AML-193 (cell line): ENCODE measurements around the gene JPH2.

Source experiments
- DNase-seq, 2 experiments: peaks; one replicate each; lab custom pipeline; 2025; lab: John Stamatoyannopoulos, UW

Gene JPH2

GRCh38 chr20:44187772-44188709, 1.1 kb upstream of the JPH2 start:
- no peak for DNase-seq

DNA sequence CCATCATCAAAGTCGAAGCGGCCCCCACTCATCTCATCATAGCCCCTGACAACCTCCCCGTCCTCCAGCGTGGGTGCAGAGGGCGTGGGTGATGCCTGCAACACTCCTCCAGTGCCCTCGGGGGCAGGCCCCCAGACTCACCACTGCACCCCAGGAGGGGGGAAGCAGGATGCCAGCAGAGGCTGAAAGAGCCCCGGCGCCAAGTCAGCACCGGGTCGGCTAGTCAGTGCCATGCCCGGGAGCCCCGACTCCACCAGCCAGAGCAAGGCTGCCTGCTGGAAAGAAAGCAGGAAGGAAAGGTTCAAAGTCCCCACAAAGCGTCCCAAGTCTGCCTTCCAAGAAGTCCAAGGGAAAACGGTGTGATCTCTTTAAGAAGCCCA, 324 bp downstream of the JPH2 start:
- DNase-seq, result no peak

- no peak for DNase-seq
Observed at GRCh38 chr20:44186201-44186600, 787 bp downstream of the JPH2 start.

GRCh38 chr20:44185574-44185973, 1.4 kb downstream of the JPH2 start:
- DNase-seq, result no peak

GRCh38 chr20:44183282-44183681, 3.7 kb downstream of the JPH2 start:
- DNase-seq, result no peak

GRCh38 chr20:44182863-44183262, 4.1 kb downstream of the JPH2 start:
- no peak for DNase-seq

DNA sequence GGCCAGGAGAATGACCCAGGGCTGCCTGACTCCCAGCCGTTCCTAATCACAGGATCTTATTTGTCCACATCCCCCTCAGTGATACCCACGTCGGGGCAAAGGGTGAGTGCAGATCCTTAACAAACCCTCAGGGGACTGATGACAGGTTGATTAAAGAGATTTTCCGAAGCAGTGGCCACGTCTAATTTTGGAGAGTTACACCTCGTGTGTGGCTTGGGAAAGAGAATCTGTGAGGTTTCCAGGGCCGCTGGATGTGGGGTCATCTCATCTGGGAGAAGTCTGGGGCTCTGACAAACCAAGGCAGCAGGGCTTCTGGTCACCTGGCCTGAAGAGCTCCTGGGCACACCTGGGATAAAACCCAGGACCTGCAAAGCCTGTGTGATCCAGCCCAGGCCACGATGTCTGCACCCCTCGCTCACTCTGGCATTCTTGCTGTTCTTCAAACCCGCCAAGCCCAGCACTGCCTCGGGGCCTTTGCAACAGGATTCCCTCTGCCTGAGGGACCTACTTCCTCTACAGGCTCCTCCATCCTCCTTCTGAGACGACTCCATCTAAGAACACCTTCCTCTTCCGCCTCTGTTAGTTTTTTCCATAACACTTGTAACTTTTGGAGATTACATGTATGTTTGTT, 4.7 kb downstream of the JPH2 start:
- DNase-seq, result no peak

GRCh38 chr20:44181611-44182010, 5.4 kb downstream of the JPH2 start:
- DNase-seq, result no peak

DNA sequence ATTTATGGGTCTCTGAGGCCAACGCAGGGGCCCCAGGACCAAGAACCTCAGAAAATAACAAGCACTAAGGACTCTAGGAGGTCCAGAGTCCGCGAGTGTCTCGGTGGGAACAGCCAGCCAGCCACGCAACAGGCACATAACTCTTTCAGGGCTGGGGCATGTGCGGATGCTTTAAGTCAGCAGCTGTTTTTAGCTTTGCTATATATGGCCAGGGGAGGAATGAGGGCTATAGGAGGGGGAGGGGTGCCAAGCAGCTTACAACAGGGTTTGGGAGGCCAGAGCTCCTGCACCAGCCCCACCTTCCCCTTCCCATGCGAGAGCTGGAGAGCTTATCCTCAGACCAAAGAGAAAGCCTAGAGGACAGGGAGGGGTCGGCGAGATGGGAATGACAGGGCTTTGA, 6.2 kb downstream of the JPH2 start:
- no peak for DNase-seq

GRCh38 chr20:44176833-44177534, 10.0 kb downstream of the JPH2 start:
- no peak for DNase-seq

DNA sequence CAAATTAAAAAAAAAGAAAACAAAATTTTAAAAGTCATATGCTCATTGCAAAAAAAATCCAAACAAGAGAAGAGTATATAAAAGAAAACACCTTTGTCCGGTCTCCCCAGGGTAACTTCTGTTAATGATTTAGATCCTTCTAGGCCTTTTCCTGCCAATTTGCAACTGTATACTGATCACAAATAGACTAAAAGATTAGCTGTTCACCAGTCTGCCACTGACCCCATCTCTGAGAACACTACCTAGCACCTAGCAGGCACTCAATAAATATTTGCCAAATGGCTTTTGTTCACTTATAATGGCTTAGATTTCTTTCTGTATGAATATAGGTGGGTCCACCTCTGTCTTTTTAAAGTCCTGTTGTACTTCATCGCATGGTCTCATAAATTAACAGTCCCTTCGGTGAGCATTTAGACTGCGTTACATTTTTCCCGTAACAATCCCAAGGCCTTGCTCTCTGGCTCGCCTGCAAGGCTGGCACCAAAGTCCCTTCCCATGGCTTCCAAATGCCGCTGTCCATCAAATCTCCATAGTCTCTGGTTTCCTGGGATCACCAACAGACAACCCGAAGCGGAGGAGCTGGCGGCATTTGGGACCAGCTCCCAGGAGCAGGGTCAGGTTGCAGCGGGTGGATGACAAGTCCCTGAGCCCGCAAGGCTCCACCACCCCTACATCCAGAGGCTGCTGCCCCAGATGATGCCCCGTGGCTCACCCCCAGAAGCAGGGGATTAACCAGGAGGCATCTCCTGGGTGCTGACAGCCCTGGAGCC, 11.8 kb downstream of the JPH2 start:
- DNase-seq, result no peak

DNA sequence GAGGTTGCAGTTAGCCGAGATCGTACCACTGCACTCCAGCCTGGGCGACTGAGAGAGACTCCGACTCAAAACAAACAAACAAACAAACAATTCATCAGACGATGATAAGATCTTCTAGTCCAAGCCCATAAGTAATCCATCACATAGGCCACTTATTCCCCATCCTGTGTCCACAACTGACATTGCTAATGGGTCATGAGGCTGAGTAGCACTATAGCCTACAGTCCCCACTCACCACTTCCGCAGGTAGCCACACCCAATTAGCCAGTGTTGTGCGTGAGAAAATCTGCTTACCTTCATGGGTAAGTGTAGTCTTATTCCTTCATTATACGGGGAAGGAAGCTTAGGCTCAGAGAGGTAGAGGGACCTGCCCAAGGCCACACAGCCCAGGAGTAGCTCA, 13.1 kb downstream of the JPH2 start:
- no peak for DNase-seq

DNA sequence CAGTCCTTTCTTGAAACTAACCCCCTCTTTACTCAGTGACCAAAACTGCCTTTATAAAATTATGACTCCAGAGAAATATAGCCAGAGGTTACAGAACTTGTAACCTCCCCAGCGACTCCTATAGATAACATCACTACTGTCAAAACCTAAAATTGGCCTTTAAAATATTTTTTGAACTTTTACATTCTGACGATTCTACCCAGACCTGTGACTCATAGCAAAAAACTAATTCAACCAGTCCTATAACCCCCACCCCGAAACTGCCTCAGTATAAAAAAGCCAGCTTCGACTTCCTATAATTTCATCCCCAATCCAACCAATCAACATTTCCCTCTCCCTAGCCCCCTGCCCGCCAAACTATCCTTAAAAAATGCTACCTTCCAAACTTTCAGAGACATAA, 13.9 kb downstream of the JPH2 start:
- DNase-seq, result no peak

- DNase-seq, result no peak
Observed at GRCh38 chr20:44172572-44172950, 14.4 kb downstream of the JPH2 start.

- DNase-seq, result no peak
Observed at GRCh38 chr20:44171775-44172571, 15.0 kb downstream of the JPH2 start.

DNA sequence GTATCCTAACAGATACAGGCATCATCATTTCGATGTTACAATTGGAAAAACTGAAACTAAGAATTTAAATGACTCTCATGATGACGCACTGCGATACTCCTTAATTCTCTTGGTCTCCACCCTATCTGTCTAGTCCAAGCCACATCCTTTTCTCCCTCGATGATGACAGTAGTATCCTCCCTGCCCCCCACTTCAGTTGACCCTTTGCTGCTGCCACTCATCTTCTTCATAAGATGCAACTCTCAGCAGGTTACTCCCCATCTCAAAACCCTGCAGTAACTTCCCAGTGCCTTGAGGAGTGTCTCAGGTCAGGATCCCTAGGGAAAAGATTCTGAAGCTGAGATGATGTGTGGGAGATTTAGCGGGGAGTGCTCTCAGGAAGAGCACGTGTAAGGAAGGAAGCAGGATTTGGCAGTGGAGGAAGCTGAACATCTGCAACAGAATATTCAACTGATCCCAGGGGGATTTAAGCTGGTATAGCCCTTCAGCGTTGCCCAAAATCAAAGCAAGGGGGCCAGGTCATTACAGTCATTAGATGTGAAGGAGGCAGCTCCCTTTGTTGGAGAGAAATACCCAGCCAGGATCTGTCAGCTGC, 16.1 kb downstream of the JPH2 start:
- DNase-seq, result no peak

GRCh38 chr20:44167736-44168135, 19.3 kb downstream of the JPH2 start:
- no peak for DNase-seq

- DNase-seq, result no peak
Observed at GRCh38 chr20:44166477-44166876, 20.5 kb downstream of the JPH2 start.

- DNase-seq, result no peak
Observed at GRCh38 chr20:44166008-44166407, 21.0 kb downstream of the JPH2 start.

DNA sequence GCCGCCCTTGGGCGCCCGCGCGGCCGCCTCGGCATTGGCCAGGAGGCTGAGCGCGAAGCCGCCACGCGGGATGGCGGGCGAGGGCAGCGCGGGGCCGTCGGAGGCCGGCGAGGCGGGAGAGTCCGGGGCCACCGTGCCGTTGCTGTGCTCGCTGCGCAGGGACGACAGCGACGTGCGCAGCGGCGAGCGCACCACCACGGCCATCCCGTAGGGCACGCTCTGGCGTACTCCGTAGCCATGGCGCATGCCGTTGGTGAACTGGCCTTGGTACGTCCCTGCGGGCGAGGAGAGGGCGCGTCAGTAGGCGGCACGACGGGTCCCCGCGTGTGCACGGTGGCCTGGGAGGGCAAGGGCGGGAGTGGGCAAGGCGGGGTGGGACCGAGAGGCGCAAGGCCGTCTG, 26.9 kb downstream of the JPH2 start:
- DNase-seq, result no peak

DNA sequence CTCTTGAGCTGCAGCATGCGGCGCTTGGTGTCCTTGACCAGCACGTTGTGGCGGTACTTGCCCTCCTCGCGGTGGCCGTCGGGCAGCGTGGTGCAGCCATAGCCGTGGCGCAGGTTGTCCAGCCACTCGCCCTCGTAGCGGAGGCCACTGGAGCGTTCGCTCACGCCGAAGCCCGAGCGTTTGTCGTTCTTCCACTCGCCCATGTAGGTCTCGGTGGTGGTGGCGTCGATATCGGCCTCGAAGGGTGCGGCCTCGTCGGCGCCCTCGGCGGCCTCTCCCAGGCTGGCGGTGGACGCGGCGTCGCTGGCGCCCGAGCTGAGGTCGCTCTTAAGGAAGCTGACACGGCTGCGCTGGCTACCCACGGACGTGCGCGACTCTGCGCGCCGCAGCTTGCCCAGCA, 27.3 kb downstream of the JPH2 start:
- no peak for DNase-seq
